Activated T-cell treated with anti-CD3 and anti-CD28 coated beads, Interleukin-2, amount 50 U/mL, for 4 hours (primary cell): ENCODE results near the gene GPRIN2. TPM values are rescaled to one million over a fixed set of nuclear protein-coding genes. Genes with fewer than 3 reads are reported as not detected.

ENCODE experiments used
- ATAC-seq, 2 donors: fragments of 200-7000 bp; cut with Tn5 transposase; one replicate each; pipeline ENCODE4 v1.10.0; 2021
- DNase-seq: peaks from one replicate; pipeline ENCODE4 v3.0.0-alpha.2; 2020
- H3K27me3 Mint-ChIP-seq: one replicate; pipeline ENCODE4 v1.8.0; 2021; ENCODE audit warnings: low read depth, mixed read lengths
- H3K36me3 Mint-ChIP-seq: one replicate; pipeline ENCODE4 v1.8.0; 2022; ENCODE audit warnings: mixed read lengths; ENCODE audit not compliant: insufficient read depth
- H3K4me1 Mint-ChIP-seq: one replicate; pipeline ENCODE4 v1.8.0; 2021; ENCODE audit warnings: low read depth, mixed read lengths
- H3K4me3 Mint-ChIP-seq: one replicate; pipeline ENCODE4 v1.8.0; 2021; ENCODE audit warnings: mild to moderate bottlenecking, moderate library complexity, mixed read lengths
- H3K9me3 Mint-ChIP-seq: one replicate; pipeline ENCODE4 v1.8.0; 2021; ENCODE audit warnings: mixed read lengths
- total RNA-seq, 3 donors: library from RNA; stranded (reverse); gene quantifications; one replicate each; pipeline ENCODE4 v1.2.1, GENCODE V29; 2021

The GPRIN2 gene
- total RNA-seq, 3 donors from 2014 or later, result not detected

DNA sequence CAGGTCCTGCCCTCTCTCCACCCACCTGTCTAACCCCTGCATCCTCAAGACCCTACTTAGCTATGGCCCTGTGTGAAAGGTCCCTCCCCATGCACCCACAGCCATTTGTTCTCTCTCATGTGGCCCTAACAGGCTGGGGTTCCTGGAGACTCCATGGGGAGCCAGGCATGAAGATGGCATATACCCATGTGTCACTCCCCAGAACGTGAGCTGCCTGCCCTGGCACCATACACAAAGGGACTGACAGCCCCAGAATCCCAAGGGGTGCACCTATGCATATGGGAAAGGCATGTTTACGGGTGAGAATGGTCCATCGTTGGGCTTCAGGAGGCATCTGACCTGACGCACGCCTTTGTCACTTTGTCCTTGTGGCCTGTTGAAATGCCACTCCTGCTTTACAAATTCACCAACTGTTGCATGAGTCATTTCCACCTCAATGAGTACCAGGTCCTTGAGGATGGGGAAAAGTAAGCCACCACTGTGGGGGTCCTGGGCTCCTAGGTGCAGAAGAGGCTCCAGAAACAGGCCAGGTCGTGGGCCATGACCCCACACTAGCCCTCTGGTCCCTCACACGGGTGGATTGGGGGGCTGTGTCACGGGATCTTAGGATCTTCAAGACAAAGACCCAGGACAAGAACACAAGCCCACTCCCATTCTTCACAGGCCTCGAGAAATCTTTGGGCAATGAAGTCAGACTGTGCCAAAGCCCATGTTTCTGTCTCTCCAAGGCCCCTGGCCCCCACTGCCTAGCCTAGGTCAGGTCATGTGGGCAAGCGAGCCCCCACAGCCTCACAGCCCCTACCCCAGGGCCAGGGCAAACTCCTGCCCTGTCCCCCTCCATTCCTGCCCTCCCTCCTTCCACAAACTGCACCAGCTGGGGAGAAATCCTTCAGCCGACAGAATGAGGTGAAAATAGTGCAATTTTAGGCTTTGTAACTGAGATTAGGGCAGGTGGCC, 8.6 kb downstream of the GPRIN2 start:
- H3K9me3 Mint-ChIP-seq, result no peaks in the 10 kb centered on the region
- DNase-seq (no peak), ATAC-seq (no peak)
- no peaks in the 10 kb centered on the region for H3K36me3 Mint-ChIP-seq
- peaks cover 11% of the 10 kb centered on the region for H3K27me3 Mint-ChIP-seq
- no peaks in the 10 kb centered on the region for H3K4me1 Mint-ChIP-seq
- no peak overlapping the region for H3K4me3 Mint-ChIP-seq

- ATAC-seq (no peak), DNase-seq (no peak)
- H3K36me3 Mint-ChIP-seq, result no peaks in the 10 kb centered on the region
- H3K9me3 Mint-ChIP-seq, result no peaks in the 10 kb centered on the region
- no peak overlapping the region for H3K4me3 Mint-ChIP-seq
- peaks cover 21% of the 10 kb centered on the region for H3K27me3 Mint-ChIP-seq
- H3K4me1 Mint-ChIP-seq, result no peaks in the 10 kb centered on the region
These were observed 9.6 kb downstream of the GPRIN2 start for GRCh38 chr10:46546591-46547540.

DNA sequence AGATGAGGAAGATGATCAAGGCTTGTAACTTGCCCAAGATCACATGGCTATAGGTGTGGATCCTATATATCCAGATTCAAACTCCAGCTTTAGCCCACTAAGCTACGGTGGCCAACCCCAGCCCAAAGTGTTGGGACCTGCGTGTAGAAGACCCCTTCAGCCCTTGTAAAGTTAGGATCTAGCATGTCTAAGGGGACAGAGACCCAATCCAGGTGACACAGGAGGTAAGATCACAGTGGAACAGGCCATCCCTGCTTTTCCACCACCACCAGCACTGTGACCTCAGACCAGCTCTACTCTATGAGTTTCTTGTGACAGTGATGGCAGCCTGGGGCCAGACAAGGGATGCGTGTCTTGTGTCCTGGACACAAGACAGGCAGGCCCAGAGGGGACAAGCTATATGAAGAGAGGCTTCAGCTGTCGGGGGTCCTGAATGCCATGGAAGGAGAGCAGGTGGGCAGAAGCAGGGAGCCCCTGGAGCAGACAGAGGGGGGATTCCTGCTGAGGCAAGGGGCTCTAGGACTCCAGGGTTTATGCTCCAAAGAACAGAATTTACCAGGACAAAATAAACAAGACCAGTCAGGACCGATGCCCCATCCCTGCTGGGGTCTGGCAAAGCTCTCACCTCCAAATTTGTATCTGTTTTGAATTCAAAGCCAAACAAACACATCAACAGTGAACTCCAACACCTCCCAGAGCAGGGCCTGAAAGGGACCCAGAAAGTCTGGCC, 10.4 kb downstream of the GPRIN2 start:
- H3K36me3 Mint-ChIP-seq, result no peaks in the 10 kb centered on the region
- H3K4me3 Mint-ChIP-seq, result no peak overlapping the region
- no peak for DNase-seq
- no peaks in the 10 kb centered on the region for H3K4me1 Mint-ChIP-seq
- H3K9me3 Mint-ChIP-seq, result no peaks in the 10 kb centered on the region
- ATAC-seq, result no peak
- peaks cover 22% of the 10 kb centered on the region for H3K27me3 Mint-ChIP-seq

DNA sequence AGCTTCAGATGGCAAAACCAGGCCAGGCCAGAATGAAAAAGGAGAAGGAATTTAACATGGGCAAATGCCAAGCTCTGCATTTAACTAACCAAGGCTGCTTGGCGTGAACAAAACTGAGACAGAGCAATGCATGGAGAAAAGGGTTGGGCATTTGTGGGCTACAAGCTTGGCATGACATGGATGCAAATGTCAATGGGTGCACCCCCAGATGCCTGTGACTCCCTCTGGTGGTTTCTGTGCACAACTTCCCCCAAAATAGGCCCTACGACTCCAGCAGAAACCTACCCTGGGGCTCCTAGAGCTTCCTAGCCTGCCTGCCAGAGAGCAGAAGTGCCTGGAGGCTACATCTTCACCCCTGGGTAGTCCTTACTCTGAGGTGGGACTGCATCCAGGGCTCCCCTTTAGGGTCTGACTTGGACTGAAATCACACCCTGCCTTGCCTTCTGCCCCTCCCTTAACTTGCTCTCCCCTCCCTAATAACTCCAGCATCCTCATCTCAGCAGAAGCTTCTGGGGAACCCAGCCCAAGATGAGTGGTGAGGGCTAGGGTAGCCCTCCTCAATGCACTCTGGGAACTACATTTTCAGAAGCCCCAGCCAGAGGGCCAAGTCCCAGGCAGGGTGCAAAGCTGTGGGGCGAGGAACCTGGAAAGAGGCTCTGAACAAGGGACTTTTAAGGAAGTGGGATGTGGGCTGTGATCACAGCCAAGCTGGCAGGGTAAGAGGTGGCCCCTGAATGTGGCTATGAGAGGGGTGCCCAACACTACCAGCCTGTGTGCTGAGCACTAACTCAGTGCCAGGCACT, 11.3 kb downstream of the GPRIN2 start:
- Mint-ChIP-seq H3K36me3 (no peaks in the 10 kb centered on the region), H3K4me1 (peaks cover 4% of the 10 kb centered on the region), H3K9me3 (no peaks in the 10 kb centered on the region), H3K4me3 (no peak overlapping the region), H3K27me3 (peaks cover 29% of the 10 kb centered on the region)
- DNase-seq (no peak), ATAC-seq (no peak)

DNA sequence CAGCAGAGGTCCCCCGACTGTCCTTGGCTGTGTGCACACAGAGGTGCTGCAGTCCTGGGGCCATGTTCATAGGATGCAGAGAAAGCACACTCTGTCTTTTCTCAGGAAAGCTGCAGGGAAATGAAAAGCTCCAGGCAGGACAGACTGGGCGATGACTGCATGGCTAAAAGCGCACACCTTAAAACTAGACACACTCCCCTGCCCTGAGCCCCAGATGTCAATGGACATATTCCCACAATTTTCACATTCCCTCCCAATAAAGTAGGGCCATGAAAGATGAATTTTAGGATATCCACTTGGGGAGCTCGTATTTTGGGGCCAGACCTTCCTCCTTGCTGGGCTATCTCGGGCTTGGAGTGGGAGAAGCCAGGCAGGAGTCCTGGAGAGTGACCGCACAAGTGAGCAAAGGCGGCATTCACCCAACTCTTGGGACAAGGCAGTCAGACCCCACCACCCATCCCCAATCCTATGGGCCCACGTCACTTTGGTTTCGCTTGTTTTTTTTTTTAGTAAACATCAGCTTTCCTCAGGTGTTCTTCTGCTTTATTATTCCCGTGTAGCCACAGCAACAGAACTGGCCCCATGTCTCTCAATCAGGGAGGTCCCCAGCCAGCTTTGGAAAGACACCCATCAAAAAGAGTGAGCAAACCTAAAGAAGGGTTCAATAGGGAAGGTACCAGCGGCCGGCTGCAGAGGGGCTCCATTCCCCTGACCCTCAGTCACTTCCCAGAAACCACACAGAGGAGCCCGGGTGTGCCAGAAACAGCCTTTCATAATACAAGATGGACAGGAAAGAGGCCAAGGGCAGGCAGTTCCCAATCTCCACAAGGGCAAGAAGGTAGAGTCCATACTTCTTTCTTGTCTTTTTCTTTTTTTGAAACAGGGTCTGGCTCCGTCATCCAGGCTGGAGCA, 12.7 kb downstream of the GPRIN2 start:
- peaks cover 4% of the 10 kb centered on the region for H3K4me1 Mint-ChIP-seq
- ATAC-seq, result no peak
- DNase-seq, result no peak
- no peaks in the 10 kb centered on the region for H3K36me3 Mint-ChIP-seq
- H3K4me3 Mint-ChIP-seq, result no peak overlapping the region
- H3K9me3 Mint-ChIP-seq, result no peaks in the 10 kb centered on the region
- H3K27me3 Mint-ChIP-seq, result peaks cover 39% of the 10 kb centered on the region

DNA sequence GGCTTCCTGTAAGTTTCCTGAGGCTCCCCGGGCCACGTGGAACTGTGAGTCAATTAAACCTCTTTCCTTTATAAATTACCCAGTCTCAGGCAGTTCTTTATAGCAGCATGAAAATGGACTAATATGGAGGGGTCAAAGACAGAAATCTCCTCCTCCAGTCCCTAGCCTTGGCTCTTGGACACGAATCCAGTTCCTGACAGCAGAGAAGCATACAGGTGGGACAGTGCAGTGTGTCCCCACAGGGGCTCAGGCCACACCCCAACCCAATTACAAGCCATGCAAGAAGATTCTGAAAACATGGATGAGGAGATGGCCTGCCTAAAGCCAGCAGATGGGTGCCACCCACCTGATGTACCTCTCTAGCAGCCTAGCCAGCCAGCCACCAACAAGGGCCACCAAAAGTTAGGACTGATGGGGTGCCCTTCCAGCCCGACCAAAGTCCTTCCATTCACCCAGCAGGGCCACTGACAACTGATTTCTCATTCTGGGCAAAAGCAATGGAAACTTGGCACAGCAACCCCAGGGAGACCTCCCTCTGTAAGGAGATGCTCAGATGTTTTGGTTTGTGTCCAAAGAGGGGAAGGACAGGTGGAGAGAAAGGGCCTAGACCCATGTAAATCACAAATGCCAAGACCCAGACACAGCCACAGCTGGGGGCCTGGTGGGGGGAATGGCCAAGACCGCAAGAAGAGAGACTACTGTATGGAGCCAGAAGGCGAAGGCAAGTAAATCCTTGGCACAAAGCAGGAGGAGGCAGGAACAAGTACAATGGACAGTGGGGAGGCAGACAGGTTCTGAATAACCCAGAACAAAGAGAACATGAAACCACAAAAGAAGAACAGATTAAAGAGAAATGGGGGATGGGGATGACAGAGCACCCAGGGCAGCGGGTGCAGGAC, 13.6 kb downstream of the GPRIN2 start:
- no peak for DNase-seq

DNA sequence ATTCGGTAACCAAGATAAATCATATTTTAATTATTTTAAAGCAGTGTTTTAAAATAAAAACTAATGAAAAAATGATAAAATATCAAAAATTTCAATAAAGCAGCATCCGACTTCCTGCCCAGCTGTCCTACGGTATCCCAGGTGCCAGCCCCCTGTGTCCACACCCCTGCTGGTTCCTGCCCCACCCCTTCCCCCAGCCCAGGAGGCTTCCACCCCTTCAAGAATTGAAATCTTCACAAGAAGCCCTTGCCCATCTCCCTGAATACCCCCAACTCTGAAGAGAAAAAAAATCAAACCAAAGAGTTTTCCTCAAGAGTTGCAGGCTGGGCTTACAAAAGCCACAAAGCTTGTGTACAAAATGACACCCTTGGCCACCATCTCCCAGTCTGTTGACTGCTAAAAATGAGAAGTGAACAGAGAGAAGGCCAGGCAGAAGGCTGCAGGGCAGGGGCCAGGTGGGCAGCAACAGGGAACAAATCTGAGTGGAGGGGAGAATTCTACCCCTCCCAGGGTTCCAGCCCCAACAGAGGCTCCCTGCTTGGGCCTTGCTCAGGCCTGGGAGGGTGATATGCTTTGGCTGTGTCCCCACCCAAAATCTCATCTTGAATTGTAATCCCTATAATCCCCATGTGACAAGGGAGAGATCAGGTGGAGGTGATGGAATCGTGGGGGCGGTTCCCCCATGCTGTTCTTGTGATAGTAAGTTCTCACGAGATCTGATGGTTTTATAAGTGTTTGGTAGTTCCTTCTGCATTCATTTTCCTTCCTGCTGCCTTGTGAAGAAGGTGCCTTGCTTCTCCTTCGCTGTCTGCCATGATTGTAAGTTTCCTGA, 14.5 kb downstream of the GPRIN2 start:
- ATAC-seq (no peak), DNase-seq (no peak)
- Mint-ChIP-seq H3K36me3 (no peaks in the 10 kb centered on the region), H3K9me3 (no peaks in the 10 kb centered on the region), H3K27me3 (peaks cover 52% of the 10 kb centered on the region), H3K4me1 (peaks cover 4% of the 10 kb centered on the region), H3K4me3 (no peak overlapping the region)

More for the DNA sequence above, 13.6 kb downstream of the GPRIN2 start:
- H3K4me1 Mint-ChIP-seq, result peaks cover 4% of the 10 kb centered on the region
- H3K4me3 Mint-ChIP-seq, result no peak overlapping the region
- H3K36me3 Mint-ChIP-seq, result no peaks in the 10 kb centered on the region
- no peaks in the 10 kb centered on the region for H3K9me3 Mint-ChIP-seq
- ATAC-seq, result no peak
- peaks cover 45% of the 10 kb centered on the region for H3K27me3 Mint-ChIP-seq

- peak; percentile 4 for DNase-seq
- H3K4me3 Mint-ChIP-seq, result no peak overlapping the region
- no peaks in the 10 kb centered on the region for H3K9me3 Mint-ChIP-seq
These were observed 15.3 kb downstream of the GPRIN2 start for GRCh38 chr10:46541017-46541661.

DNA sequence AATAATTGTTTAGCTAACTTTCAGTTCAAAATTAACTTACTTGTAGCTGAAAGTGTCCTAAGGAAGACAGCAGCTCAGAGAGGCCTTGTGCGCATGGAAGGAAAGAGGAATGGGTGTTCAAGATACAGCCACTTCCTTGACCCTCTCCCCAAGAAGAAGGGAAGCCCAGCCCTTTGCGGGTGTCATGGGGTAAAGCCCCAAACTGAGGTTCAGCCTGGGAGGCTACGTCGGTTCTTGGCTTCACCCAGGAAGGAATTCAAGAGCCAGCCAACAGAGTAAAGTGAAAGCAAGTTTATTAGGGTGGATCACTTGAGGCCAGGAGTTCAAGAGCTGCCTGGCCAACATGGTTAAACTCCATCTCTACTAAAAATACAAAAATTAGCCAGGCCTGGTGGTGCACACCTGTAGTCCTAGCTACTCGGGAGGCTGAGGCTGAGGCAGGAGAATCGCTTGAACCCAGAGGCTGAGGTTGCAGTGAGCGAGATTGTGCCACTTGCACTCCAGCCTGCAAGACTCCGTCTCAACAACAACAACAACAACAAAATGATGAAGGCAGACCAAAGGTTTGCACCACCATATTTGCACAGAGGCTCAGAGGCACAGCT, 15.9 kb downstream of the GPRIN2 start:
- Mint-ChIP-seq H3K36me3 (no peaks in the 10 kb centered on the region), H3K9me3 (no peaks in the 10 kb centered on the region), H3K27me3 (peaks cover 58% of the 10 kb centered on the region), H3K4me3 (no peak overlapping the region), H3K4me1 (peaks cover 4% of the 10 kb centered on the region)
- no peak for DNase-seq
- no peak for ATAC-seq

More at GRCh38 chr10:46541017-46541661, 15.3 kb downstream of the GPRIN2 start:
- H3K27me3 Mint-ChIP-seq, result peaks cover 58% of the 10 kb centered on the region
- peaks cover 4% of the 10 kb centered on the region for H3K4me1 Mint-ChIP-seq
- ATAC-seq, result peak in 1 of 2 donors; percentile 15
- no peaks in the 10 kb centered on the region for H3K36me3 Mint-ChIP-seq

- no peak for DNase-seq
- Mint-ChIP-seq H3K4me1 (peaks cover 4% of the 10 kb centered on the region), H3K4me3 (no peak overlapping the region), H3K36me3 (no peaks in the 10 kb centered on the region), H3K27me3 (peaks cover 58% of the 10 kb centered on the region), H3K9me3 (no peaks in the 10 kb centered on the region)
- no peak for ATAC-seq
These were observed 16.7 kb downstream of the GPRIN2 start for GRCh38 chr10:46539596-46540411.
